Measurements from ENCODE around the gene COMT.

The COMT gene

DNA sequence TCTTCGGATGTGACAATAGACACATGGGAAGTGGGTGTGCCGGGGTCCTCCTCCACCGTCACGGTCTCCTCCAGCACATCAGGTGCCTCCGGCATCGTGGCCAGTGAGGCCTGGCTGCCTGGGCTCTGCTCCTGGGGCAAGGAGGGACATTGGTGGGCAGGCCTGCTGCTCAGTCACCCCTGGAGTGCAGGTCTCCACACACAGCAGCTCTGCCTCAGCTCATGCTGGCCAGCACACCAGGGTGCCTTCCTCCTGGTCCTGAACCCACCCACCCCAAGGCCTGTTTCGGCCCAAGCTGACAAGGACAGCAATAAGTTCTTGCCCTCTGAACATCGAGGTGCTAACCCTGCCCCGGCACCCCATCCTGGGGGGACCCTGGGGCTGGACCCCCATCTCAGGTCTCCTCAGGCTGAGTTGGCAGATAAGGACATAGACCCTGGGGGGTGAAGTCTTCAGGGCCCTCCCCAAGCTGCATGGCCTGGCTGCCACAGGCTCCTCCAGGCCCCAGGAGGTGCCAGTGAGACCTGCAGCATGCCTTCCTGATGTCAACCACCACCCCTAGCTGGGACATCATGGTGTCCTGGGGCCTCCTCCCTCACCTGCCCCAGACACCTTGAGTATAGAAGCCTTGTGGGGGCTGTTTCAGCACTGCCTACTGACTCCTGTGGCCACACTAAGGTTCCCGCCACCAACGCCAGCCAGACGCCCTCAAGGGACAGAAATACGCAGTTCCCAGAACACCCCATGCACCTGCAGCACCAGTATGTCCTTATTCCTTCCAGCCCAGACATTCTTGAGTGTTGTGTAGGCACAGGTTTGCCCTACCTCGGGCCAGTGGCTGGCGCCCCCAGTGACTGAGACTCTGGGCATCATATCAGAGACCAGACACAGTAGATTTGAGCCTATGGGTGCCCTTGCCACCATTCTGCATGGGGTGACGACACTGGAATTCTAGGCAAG is 40.7 kb downstream of the COMT start:
- no peak for DNase-seq (ENCODE audit: low read depth in 2 of 2)

DNA sequence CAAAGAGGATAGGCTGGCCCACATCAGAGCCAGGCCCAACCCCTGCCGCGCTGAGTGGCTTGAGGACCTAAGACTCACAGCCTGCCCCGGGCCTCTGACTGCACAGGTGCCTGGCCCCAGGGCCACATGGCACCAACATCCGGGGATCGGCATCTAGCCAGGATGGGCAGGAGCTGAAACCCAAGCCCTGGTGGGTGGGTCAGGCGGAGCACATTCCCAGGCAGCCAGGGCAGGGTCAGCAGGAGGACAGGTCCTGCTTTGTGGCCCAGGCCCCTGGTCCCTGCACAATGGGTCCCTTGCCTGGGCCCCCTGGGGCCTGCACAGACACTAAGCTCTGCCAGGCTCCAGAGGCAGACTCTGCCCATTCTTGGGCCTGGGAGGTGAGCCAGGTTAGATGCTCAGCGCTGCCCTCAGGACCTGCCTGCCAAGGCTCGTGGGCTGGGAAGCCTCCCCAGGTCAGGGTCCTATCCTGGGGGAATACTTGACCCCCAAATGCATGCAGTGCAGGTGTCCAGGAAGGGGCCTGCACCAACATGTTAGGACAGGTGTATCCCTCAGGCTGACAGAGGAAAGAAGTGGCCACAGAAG is 41.5 kb downstream of the COMT start:
- no peak for DNase-seq (ENCODE audit: low read depth in 2 of 2)

DNA sequence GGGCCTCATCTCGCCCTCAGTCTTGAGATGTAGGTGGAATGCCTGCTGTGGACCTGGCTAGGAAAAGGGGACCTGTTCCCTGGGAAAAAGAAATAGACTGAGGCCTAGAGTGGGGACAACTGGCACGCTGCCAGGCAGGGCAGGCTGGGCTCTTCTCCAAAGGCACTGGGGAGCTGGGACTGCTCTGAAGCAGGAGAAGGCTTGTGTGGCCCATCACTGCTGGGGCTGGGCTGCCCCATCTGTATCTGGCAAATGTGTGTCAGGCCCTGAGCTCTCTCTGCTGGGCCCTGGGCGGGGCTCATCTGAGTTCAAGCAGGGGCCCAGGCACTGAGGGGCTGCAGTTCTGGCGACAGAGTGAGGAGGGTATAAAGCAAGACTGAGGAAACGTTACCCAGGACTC is 42.2 kb downstream of the COMT start:
- DNase-seq (ENCODE audit: low read depth in 2 of 2): no peak

- DNase-seq (ENCODE audit: low read depth in 2 of 2): no peak
Measured at GRCh38 chr22:19984201-19984753, 42.7 kb downstream of the COMT start.

GRCh38 chr22:19984851-19985811 is 43.6 kb downstream of the COMT start:
- no peak for DNase-seq (ENCODE audit: low read depth in 2 of 2)

- DNase-seq (ENCODE audit: low read depth in 2 of 2): no peak
Measured at GRCh38 chr22:19986011-19986409, 44.4 kb downstream of the COMT start.

GRCh38 chr22:19986410-19987341 is 45.1 kb downstream of the COMT start:
- peak; percentile 18 to 21 for DNase-seq (ENCODE audit: low read depth in 2 of 2)

DNA sequence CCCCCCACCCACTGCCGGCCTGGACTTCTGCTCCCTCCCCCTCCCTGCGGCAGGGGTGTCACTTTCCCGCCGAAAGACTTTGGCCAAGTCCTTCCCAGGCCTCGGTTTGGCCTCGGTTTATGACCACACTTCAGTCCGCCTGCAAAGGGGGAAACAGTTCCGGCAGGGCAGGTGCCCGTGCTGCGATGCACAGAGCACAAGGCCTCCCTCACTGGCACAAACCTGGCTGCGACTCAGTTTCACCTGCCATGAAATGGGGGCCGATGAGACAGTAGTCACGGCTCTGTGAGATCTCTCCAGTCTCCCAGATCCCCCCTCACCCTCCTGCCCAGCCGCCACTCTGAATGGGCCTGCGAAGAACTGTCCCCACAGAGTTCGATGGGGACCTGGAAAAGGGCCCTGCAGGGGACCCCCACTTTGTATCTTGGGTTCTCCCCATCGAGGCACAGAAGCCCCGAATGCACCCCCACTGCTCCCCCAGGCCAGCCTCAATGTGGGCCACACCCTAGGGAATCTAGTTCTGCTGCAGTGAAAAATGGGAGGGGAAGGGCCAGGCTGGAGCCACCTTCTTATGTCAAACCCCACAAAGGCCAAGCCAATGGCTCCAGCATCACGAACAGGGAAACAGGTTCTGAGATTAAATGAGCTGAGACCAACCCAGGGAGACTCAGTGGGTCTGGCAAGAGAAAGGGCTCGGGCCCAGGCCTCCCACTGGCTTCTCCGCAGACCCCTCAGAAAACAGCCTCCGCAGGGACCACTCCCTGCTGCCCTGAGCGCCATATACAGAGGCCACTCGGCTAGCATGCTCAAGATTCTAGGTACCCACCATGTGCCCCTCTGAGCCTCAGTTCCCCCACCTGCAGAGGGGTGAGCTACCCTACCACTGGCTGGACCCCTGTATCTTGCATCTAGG is 46.1 kb downstream of the COMT start:
- DNase-seq (ENCODE audit: low read depth in 2 of 2): no peak

DNA sequence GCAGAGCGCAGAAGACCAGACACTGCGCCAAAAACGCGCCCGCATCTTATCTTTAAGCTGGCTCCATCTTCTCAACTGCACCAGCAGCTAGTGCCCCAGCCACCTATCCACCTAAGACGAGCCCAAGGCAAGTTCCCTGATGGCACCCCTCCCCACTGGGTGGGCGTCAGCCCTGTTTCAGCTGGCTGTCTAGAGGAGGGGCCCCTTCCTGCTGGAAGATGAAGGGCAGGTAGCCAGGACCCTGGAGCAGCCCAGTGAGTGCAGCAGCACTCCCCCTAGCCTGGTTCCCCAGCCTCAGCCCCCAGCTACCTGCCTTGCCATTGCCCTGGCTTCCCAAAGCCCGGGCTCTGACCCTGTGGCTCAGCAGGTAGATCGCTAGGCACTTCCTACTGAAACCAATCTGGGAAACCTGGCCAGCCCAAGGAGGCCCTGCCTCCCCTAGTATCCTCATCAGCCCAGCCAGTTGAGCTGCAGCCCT is 46.8 kb downstream of the COMT start:
- DNase-seq (ENCODE audit: low read depth in 2 of 2): no peak

DNA sequence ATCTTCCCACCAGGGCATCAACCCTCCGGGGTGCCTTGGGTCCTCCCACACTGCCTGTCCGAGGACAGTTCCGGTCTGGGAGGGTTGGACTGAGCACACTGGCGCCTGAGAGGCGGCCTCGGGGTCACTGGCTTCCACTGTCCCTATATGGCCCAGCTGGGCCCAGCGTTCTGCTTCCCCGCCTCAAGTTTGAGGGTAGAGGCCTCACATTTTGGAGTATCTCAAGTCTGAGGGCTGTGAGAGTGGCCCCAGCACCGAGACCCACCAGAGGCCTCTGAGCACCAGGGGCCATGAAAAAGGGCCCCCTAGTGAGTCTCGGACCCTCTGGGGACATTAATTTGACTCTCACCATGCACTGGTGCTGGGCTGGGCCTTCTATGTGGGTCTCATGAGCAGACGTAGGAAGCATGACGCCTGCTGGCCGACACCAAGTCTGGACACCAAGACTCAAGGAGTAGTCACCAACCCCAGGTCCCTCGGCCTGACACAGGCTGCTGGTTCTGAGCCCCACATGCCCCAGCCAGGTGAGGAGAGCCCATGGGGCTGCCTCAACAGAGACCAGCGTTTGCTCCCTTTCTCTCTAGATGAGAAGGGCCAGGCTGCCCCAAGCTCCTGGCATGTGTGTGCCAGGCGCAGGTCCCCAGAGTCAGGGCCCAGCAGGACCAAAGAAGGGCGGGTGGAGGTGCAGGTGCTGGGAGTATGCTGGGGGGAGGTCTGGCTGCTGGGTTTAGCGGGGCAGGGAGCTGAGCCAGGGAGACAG is 47.6 kb downstream of the COMT start:
- no peak for DNase-seq (ENCODE audit: low read depth in 2 of 2)

DNA sequence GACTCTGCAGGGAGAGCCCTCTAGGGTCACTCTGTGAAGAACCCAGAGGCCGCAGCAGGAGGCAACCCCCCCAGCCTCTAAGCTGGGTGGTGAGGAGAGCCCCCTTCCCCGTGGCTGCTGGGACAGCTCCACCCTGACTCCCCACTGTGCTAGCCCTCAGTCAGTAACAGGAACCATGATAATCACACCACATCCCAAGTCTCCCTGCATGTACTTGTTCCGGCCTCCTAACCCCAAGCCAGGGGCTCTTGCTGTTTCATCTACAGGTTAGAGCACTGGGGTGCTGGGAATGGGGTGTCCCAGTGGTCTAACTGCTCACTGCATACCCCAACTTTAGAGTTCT is 48.1 kb downstream of the COMT start:
- DNase-seq (ENCODE audit: low read depth in 2 of 2): no peak

DNA sequence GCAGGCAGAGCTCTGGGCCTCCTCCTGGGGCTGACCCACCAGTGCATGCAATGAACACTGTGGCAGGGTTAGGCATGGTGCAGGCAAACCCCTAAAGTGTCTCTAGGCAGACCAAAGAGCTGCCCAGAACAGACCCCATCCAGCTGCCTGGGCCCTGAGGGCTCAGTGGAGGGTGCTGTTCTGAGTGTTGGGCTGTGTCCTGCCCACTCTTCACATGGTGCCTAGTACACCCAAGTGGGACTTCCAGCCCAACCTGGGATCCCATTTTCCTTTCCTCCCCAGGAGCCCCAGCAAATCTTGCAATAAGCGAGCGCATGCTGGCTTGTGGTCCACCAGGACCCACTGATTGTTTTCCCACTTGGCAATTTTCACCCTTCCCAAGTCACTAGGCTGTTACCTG is 48.6 kb downstream of the COMT start:
- DNase-seq (ENCODE audit: low read depth in 2 of 2): no peak

- no peak for DNase-seq (ENCODE audit: low read depth in 2 of 2)
Measured at GRCh38 chr22:19990609-19991394, 49.2 kb downstream of the COMT start.

GRCh38 chr22:19991395-19991644 is 49.7 kb downstream of the COMT start:
- DNase-seq (ENCODE audit: low read depth in 2 of 2): no peak

DNA sequence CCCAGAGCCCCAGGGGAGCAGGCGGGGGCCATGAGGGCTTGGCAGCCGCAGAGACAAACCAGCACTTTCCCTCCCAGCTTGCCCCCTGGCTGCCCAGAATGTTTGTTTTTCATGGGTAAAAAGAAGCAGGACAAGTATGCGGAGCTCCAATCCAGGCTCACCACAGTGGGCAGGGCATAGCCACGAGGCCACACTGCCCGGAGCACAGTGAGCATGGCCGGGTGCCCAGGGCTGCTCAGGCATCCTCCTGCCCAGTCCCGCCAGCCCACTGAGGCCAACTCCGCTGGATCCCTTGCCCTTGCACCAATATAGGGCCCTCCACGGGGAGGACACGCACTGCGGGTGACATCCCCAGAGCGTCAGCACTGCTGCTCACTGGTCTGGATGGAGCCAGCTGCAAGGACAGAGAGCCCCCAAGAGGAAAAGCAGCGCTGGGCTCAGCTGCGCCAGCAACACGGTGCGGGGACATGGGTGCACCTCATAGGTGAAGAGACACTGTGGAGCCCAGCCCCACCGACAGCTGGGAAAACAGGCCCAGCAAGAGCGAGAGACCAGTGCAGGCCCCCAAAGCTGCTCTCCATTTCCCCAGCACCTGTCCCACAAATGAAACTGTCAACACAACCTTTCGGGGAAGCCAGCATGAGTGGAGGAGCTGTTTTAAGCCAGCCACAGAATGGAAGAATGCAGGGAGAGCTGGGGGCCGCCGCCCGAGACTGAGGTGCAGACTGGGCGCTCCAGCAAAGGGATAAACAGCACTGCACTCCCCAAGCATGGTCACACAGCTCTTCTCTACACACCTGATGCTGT is 50.3 kb downstream of the COMT start:
- no peak for DNase-seq (ENCODE audit: low read depth in 2 of 2)

DNA sequence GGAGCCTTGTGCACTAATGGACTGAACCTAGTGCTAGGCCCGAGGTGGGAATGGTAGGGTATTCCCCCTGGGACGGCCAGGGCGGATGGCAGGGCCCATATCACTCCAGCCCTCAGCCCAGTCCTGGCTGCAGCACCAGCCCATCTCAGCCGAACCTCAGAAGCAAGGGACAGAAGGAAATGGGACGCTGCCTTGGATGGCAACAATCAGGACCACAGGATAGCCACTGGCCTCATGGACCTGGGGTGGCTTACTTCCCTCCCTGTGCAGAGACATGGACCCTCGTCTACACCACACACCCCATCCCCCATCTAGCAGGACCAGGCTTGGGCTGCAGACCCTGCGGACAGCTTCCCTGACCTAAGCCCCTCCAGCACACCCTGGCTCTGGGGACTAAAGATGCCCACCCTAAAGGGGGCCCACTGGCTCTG is 50.9 kb downstream of the COMT start:
- DNase-seq (ENCODE audit: low read depth in 2 of 2): no peak

- no peak for DNase-seq (ENCODE audit: low read depth in 2 of 2)
Measured at GRCh38 chr22:19992921-19993355, 51.4 kb downstream of the COMT start.

All from stimulated activated CD4-positive, alpha-beta T cell treated with anti-CD3 and anti-CD28 coated beads, Interleukin-1b, Interleukin-23, amount 100 ng/mL, for 1 hour (primary cell).